ENCODE results near the gene COMT. TPM values are rescaled to one million over a fixed set of nuclear protein-coding genes. Genes with fewer than 3 reads are reported as not detected.
A peak's percentile ranks its signal among the peaks of the same experiment; 100 is the strongest.
"Not testable (repeated sequence)": the region's sequence is repeated elsewhere in the genome, so short reads cannot be mapped to it uniquely, and the experiment has no call there.

COMT gene
- total RNA-seq, 1 donor from 2014 or later, result 150 TPM

DNA sequence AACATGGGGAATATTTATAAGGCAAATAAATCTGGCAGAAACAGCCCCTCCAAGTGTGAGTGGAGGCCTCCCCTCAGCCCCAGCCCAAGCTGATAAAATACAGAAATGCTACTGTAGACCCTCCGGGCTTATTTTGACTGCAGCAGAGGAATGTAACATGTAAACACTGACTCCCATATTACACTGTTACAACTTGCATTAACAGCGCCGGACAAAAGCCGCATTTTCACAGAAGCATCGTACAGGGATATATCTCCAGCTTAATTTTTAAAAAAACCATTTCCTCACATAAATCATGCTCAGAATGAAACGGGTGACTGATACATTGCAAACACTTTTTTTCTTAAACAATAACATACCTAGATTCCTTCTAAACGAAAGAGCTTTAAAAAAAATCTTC, 36.6 kb upstream of the COMT start:
- Histone ChIP-seq H3K36me3 (peaks cover 13 to 24% of the 10 kb centered on the region in 2 donors), H3K4me3 (no peak overlapping the region), H3K4me1 (no peaks in the 10 kb centered on the region), H3K9me3 (no peaks in the 10 kb centered on the region), H3K27me3 (no peaks in the 10 kb centered on the region), H3K27ac (no peak overlapping the region)
- TF ChIP-seq, protein P1, sequence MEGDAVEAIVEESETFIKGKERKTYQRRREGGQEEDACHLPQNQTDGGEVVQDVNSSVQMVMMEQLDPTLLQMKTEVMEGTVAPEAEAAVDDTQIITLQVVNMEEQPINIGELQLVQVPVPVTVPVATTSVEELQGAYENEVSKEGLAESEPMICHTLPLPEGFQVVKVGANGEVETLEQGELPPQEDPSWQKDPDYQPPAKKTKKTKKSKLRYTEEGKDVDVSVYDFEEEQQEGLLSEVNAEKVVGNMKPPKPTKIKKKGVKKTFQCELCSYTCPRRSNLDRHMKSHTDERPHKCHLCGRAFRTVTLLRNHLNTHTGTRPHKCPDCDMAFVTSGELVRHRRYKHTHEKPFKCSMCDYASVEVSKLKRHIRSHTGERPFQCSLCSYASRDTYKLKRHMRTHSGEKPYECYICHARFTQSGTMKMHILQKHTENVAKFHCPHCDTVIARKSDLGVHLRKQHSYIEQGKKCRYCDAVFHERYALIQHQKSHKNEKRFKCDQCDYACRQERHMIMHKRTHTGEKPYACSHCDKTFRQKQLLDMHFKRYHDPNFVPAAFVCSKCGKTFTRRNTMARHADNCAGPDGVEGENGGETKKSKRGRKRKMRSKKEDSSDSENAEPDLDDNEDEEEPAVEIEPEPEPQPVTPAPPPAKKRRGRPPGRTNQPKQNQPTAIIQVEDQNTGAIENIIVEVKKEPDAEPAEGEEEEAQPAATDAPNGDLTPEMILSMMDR (IDR thresholded peaks at IDR 0.05), result no peak
- intact Hi-C loops (cut with DNase I), result no loop called here
- no peak for DNase-seq (ENCODE audit: low spot score in 2 of 2)

DNA sequence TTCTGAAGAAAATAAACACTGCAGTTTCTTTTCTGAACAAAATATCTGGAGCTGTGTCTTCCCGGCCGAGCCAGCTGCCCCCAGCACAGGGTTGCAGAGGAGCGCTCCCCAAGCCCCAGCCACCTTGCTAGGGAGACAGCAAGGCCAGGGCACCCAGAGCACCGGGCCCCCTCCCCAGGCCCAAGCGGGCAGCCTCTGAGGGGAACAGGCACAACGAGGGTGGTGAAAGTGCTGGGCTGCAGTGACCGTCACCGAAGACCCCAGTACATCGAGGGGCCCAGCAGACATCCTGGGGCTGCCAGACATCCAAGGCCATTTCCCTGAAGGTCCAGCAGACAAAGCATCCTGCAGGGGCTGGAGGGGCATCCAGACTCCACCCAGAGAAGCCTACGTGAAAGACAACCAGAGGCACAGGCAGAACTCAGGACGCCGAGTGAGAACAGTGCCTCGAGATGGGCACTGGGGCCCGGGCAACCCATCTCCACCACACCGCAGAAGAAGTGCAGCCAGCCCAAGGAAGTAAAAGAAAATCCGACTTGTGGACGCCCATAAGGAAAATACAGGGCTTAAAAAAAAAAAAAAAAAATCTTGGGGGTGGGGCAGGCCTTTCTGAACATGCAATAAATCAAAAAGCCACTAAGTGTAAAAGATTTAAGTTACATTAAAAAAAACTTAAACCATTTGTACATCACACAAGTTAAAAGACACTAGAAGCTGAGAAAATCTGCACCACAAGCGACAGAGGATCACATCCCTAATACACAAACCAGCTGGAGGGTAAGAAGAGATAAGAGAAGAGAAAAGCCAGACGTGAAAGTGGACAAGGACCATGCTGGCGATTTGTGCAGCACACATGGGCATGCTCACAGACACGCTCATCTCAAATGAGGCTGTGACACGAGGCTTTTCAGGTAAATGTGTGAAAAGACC, 36.0 kb upstream of the COMT start:
- Histone ChIP-seq H3K9me3 (no peaks in the 10 kb centered on the region), H3K4me3 (no peak overlapping the region), H3K27ac (no peak overlapping the region), H3K36me3 (peaks cover 17 to 23% of the 10 kb centered on the region in 2 donors), H3K27me3 (no peaks in the 10 kb centered on the region), H3K4me1 (no peaks in the 10 kb centered on the region)
- intact Hi-C loops (cut with DNase I), result no loop called here
- DNase-seq (ENCODE audit: low spot score in 2 of 2), result no peak
- TF ChIP-seq, protein P1 (IDR thresholded peaks at IDR 0.05), result no peak

DNA sequence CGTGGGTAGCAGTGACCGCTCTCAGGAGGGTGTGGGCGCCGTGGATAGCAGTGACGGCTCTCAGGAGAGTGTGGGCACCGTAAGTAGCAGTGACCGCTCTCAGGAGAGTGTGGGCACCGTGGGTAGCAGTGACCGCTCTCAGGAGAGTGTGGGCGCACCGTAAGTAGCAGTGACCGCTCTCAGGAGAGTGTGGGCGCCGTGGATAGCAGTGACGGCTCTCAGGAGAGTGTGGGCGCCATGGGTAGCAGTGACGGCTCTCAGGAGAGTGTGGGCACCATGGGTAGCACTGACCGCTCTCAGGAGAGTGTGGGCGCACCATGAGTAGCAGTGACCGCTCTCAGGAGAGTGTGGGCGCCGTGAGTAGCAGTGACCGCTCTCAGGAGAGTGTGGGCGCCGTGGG, 34.7 kb upstream of the COMT start:
- H3K36me3 ChIP-seq, result peaks cover 12 to 22% of the 10 kb centered on the region in 2 donors

DNA sequence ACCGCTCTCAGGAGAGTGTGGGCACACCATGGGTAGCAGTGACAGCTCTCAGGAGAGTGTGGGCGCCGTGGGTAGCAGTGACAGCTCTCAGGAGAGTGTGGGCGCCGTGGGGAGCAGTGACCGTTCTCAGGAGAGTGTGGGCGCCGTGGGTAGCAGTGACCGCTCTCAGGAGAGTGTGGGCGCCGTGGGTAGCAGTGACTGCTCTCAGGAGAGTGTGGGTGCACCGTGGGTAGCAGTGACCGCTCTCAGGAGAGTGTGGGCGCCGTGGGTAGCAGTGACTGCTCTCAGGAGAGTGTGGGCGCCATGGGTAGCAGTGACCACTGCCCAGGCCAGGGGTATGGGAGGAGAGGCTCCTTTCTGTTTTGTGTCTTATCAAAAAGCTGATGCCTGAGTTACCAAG, 33.7 kb upstream of the COMT start:
- H3K4me3 ChIP-seq; H3K27ac ChIP-seq; H3K27me3 ChIP-seq; DNase-seq (ENCODE audit: low spot score in 2 of 2); intact Hi-C loops (cut with DNase I); H3K9me3 ChIP-seq; H3K4me1 ChIP-seq: not testable (repeated sequence)
- peaks cover 21 to 28% of the 10 kb centered on the region in 2 donors for H3K36me3 ChIP-seq

More for the DNA sequence above, 34.7 kb upstream of the COMT start:
- intact Hi-C loops (cut with DNase I); H3K27ac ChIP-seq; H3K4me3 ChIP-seq; H3K9me3 ChIP-seq; H3K4me1 ChIP-seq; H3K27me3 ChIP-seq; DNase-seq (ENCODE audit: low spot score in 2 of 2): not testable (repeated sequence)

DNA sequence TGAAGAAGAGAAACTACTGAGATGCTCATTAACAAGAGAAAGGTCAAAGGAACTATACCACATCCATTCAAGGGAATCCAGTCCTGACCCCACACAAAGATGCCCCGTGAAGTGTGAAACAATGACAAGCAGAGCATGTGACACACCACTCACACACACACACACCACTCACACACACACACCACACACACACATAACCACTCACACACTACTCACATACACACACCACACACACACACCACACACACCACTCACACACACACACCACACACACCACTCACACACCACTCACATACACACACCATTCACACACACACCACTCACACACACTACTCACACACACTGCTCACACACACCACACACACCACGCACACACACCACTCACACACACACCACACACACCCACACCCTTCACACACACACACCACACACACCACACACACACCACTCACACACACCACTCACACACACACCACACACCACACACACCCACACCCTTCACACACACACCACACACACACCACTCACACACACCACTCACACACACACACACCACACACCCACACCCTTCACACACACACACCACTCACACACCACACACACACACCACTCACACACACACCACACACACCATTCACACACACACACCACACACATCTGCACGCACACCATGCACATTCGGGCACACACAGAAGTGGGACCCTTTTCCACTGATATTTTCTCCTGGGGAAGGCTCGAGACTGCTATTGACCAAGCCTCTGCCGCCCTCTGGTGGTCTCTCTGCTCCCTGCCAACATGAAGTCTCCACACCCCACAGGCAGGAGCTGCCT, 32.0 kb upstream of the COMT start:
- H3K4me3 ChIP-seq, result no peak overlapping the region
- H3K36me3 ChIP-seq, result peaks cover 33 to 41% of the 10 kb centered on the region in 2 donors
- no peak overlapping the region for H3K27ac ChIP-seq
- H3K9me3 ChIP-seq, result no peaks in the 10 kb centered on the region
- TF ChIP-seq, protein P1 (IDR thresholded peaks at IDR 0.05), result peak; percentile 86 to 87 (median 87)
- DNase-seq (ENCODE audit: low spot score in 2 of 2), result peak in 1 of 2 donors; percentile 90
- no peaks in the 10 kb centered on the region for H3K27me3 ChIP-seq
- no peaks in the 10 kb centered on the region for H3K4me1 ChIP-seq
- intact Hi-C loops (cut with DNase I), result loop anchor here (1.0 to 2.0 kb wide), 2 partner anchors 39 to 179 kb away; no protein-coding TSS in a partner anchor

DNA sequence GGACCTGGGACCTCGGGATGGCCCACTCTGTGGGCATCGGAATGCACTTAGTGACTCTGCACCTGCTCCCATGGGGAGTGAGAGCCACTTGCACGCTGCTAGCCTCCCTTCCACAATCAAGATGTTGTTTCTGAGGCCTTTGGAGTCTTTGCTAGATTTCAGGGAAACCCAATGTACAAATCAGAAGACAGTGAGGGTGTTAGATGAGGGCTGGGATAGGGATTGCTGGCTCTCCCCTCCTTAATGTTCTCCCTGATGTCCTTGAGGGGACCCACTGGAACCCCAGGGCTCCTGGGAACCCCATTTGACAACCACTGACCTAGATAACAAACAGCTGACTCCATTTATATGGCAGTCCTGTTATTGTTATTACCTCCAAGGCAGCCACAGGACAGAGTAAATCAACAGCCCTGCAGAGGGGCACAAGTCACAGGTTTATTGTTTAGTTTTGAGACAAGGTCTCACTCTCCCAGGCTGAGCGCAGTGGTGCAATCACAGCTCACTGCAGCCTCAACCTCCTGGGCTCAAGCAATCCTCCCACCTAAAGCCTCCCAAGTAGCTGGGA, 31.3 kb upstream of the COMT start:
- Histone ChIP-seq H3K36me3 (peaks cover 40 to 48% of the 10 kb centered on the region in 2 donors), H3K27ac (no peak overlapping the region), H3K9me3 (no peaks in the 10 kb centered on the region), H3K4me1 (no peaks in the 10 kb centered on the region), H3K4me3 (no peak overlapping the region), H3K27me3 (no peaks in the 10 kb centered on the region)
- intact Hi-C loops (cut with DNase I), result loop anchor here (1.0 to 2.0 kb wide), 2 partner anchors 39 to 180 kb away; no protein-coding TSS in a partner anchor
- no peak for DNase-seq (ENCODE audit: low spot score in 2 of 2)
- TF ChIP-seq, protein P1 (IDR thresholded peaks at IDR 0.05), result no peak
